Limb (tissue), 2 donors: ENCODE data around the gene MAP2K6.

Source experiments
- DNase-seq, 2 donors: peaks; one replicate each; pipeline ENCODE4 v3.0.0-alpha.2; 2016; ENCODE audit errors: extremely low spot score in 2 of 2

MAP2K6 gene

DNA sequence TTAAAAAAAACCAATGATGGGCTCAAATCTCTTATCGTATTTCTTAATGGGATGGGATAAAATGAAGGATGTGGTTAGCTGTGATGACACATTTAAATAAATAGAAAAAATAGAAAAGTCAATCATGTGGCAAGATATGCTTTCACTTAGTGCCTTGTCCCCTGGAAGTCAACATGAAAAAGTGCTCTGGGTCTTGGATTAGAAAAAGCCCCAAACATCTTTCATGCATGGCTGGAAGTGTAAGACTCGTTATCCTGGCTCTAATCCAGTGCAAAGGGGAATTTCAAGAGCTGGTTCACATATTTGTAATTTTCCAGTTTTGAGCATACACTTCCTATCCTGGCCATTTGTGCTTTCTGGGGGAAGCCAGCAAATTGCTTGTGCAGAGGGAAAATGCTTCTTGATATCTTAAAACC is 160.9 kb downstream of the MAP2K6 start:
- peak in 1 of 2 donors; percentile 54 for DNase-seq

- DNase-seq = no peak
These were observed 162.6 kb downstream of the MAP2K6 start for GRCh38 chr17:69577098-69577497.

DNA sequence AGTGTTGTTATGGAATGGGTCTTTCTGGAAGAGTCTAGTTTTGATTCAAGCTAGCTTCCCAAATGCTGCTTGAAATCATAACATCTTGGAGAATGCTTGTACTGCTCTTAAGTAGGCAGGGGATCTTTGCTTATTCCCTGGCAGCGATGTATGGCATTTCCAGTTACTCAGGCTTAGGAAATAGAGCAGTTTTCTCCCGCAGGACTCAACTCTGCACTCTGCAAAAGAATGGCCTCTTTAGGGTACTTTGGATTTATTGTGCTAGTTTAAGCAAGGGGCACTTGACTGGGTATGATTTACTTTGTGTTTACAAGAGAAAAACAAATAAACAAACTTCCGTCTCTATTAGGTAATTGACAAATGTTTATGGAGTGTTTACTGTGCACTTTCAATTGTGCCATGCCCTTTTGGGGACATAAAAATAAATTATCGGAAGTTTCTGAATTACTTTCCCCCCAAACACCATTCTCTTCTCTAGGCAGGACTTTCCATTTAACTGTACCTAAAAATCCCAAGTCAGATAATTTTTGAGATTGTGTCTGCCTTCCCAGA is 164.0 kb downstream of the MAP2K6 start:
- DNase-seq = no peak

GRCh38 chr17:69579961-69580677 is 165.6 kb downstream of the MAP2K6 start:
- no peak for DNase-seq

DNA sequence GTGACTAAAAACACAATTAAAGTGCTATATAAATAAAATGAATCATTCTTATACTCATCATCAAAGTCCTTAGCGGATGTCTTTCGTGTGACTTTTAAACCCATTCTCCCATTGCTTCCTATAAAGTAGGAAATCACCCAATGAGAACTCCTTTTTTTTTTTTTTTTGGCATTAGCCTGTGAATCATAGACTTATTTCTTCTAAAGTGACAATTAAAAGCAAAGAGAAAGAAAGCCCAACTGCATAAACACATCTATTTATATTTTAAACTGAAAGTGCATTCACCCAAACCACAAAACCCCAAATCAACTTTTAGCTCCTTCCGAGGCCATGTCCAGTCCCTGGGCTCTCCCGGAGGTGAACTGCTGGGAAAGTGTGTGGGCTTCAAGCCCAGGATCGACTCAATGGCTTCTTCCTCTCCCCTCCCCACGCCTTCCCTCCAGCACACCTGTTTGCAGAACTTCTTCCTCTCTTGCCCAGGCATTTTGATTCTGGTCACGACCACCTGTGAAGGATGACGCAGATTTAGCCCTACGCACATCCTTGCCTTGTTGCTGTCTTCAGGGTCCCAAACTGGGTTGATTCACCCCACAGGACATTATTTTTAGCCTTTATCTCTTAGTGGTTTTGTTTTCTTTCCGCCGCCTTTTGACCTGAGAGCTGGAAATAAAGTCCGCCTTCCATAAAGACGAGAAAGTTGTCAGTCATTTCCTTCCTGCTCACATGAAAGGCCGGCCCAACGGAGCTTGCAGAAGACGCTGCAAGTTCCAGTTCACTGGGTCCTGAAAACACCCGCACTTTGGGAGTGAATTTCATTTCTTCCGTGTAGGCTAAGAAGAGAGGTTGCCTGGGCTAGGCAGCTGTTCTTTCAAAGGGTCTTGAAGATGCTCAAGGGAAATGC is 166.8 kb downstream of the MAP2K6 start:
- DNase-seq = no peak

DNA sequence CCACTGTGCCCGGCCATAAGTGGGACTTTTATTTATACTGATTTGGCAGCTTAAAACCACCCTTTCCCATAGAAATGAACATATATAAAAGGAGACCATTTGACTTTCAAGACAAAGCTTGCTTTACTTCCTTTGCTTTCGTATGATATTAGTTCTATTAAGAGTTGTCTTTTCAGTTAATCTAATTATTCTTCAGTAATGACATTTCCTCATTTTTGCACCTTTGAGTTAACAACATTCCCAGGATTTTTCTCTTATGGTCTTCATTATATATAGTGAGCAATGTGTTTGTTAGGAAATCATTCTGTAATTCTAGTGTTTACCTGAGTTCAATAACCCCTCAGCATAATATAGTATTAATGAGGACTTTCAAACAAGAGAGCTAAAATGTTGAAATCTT is 173.8 kb downstream of the MAP2K6 start:
- no peak for DNase-seq

- DNase-seq = no peak
These were observed 174.3 kb downstream of the MAP2K6 start for GRCh38 chr17:69588827-69589239.

DNA sequence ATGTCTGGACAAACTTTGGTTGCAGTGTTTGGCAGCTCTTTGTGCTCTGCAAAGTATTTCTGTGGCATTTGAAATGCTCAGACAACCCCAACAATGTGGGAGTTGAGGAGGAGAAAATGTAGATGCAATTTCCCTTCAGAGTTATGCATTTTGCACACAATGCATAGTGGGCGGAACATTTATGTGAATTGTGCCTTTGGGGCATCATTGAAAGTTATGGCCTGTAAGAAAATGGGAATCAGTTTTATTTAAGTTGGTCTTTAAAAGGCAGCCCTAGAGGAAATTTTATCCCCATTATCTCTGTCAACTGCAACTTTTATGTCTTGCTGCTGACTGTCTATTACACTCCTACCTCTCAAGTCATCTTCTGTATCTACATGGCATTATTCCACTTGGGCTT is 176.2 kb downstream of the MAP2K6 start:
- DNase-seq = no peak

GRCh38 chr17:69592692-69593350 is 178.3 kb downstream of the MAP2K6 start:
- DNase-seq = no peak

- DNase-seq = no peak
These were observed 178.8 kb downstream of the MAP2K6 start for GRCh38 chr17:69593351-69593715.

DNA sequence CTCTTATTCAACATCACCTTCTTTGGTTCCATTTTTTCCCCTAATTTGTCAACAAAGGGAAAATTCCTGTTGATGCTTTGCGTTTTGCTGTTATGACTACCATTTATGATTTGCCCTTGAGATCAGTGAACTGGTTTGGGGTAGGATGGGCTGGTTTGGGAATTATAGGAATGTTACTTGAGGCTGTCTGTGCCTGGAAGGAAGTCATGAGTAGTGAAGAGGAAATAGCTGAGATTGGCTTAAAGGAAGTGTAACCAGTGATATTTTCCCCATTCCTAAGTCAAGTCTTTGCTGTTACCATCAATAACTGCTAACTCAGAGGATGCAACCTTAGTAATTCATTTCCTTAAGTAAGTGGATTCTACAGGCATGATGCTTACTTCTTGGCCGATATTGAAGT is 179.2 kb downstream of the MAP2K6 start:
- DNase-seq = no peak

DNA sequence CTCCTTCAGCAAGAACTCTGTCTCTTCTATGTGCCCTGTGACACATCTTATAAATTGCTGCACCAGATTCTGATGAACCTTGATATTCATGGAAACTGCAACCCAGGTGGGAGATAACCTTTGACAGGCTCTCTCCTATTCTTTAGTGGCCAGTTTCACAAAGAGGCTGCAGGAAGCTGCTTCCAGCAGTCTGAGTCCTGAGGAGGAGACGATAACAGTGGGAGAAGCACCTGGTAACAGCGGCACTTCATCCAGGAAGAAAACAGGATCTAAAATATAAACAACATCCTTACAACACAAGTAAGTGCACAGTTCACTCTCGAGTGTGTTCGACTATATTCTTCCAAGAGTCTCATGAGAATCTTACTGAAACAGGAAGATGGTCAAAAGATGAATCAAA is 180.1 kb downstream of the MAP2K6 start:
- no peak for DNase-seq

- DNase-seq = no peak
These were observed 181.6 kb downstream of the MAP2K6 start for GRCh38 chr17:69596141-69596540.

DNA sequence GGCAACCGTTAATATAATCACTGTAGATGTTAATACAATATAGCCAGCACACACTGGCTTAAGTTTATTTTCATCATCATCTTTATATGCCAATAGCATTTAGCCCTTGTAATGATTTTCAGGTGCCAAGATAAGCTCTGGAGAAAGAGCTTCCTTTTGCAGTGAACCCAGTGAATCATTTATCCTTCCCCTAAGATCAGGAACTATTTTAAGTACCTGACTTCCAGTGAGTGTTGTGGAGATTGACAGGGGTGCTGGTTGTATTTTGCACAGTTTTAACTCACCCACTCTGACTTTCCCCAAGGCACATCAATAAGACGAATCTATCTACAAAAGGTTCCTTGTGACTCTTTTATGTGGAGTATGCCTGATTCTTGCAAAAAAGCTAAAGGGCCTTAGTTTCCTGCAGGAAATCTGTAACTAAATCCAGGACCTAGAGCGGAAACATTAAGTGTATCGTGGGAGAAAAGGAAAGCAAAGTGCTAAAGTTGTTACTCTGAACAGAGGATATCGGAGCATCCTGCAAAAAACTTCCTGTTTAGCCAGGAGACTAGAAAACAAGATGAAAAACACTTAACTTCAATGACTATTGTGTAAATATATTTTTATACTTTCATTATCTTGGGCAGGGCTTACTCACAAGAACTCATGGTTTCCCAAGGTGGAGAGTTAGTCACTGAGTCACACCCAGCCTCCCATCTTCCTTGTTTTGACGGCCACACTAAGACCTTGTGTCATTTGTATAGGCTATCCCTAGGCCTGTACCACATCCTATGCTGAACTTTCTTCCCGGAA is 183.6 kb downstream of the MAP2K6 start:
- DNase-seq = no peak

DNA sequence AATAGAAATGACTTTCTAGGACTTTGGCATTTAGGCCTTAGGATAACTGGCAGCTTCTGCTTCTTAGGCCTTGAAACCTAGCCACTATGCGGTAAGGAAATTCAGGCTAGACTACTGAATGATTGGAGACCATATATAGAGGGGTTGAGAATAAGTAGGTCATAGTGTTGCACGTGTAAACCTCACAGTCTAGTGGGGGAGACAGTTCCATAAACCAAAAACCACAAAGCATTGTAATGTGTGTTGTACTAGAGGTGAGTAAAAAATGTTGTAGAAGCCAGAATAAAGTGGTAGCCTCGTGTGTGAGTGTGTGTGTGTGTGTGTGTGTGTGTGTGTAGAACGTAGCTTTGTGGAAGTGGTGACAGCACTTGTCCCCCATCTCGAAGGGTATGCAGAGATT is 188.5 kb downstream of the MAP2K6 start:
- DNase-seq = no peak
